ENCODE data around the gene ADAMTS5. TPM values are rescaled to one million over a fixed set of nuclear protein-coding genes. Genes with fewer than 3 reads are reported as not detected.

ADAMTS5 gene
- total and polyA plus RNA-seq, 2 of the 13 experiments (the other 11 are each of a cell fraction or from before 2014, with no cell fraction given), result not detected

DNA sequence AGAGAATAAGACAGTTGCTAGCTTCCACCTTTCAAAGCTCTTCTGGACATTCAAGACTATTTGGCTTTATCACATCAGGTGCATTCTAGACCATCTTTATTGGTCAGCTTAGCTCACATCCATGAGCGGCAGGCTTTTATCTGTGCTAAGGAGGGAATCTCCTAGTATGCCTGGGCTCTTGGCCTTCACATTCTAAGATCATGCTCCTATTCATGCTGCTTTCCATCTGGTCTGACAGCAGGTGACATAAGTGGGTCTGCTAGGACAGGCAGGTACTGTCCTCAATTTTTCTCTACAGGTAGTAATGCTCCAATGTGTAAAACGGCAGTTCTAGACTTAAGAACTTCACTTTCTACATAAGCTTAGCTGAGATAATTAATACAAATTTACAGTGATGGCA is 82.5 kb downstream of the ADAMTS5 start:
- WGBS (ENCODE audit: low lambda C conversion rate), result 4% methylated on average over 2 of the region's 2 CpGs
- intact Hi-C loops (cut with micrococcal nuclease; ENCODE audit: unreplicated experiment), result no loop called here
- H4K20me1 ChIP-seq (ENCODE audit: insufficient read depth, low read length), result no peaks in the 10 kb centered on the region
- POLR2A ChIA-PET, result no interaction called here
- TF ChIP-seq RORA (CRISPR knock-in tag; IDR thresholded peaks at IDR 0.05) (no peak), ARNTL (CRISPR knock-in tag; IDR thresholded peaks at IDR 0.05) (no peak), ZNF674 (CRISPR knock-in tag; IDR thresholded peaks at IDR 0.05; ENCODE audit: low read depth) (no peak), NR2F2 (IDR thresholded peaks at IDR 0.05; ENCODE audit: borderline replicate concordance, low read depth) (no peak), TSC22D2 (CRISPR knock-in tag; IDR thresholded peaks at IDR 0.05; ENCODE audit: borderline replicate concordance) (no peak), KLF6 (CRISPR knock-in tag; IDR thresholded peaks at IDR 0.05) (no peak), ZNF263 (CRISPR knock-in tag; IDR thresholded peaks at IDR 0.05) (no peak)
- TF ChIP-seq, protein P1, sequence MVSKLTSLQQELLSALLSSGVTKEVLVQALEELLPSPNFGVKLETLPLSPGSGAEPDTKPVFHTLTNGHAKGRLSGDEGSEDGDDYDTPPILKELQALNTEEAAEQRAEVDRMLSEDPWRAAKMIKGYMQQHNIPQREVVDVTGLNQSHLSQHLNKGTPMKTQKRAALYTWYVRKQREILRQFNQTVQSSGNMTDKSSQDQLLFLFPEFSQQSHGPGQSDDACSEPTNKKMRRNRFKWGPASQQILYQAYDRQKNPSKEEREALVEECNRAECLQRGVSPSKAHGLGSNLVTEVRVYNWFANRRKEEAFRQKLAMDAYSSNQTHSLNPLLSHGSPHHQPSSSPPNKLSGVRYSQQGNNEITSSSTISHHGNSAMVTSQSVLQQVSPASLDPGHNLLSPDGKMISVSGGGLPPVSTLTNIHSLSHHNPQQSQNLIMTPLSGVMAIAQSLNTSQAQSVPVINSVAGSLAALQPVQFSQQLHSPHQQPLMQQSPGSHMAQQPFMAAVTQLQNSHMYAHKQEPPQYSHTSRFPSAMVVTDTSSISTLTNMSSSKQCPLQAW (CRISPR knock-in tag; IDR thresholded peaks at IDR 0.05), result no peak
- ATAC-seq (no peak), FAIRE-seq (no peak), DNase-seq (ENCODE audit: low spot score) (no peak)
- H3K9ac ChIP-seq (ENCODE audit: insufficient read depth, low read depth, low read length), result no peak overlapping the region
- no peaks in the 10 kb centered on the region for H3K79me2 ChIP-seq (ENCODE audit: insufficient read depth, low read length)
- CTCF ChIA-PET (ENCODE audit: low intra/inter-chr PET ratio, low total read pairs), result no interaction called here
- in situ Hi-C loops (cut with HindIII; ENCODE audit: extremely low pct_ligation_motif_present, low pct_unique_long_range_greater_than_20kb), result no loop called here
- BruUV-seq (replicated peaks), result no TSS peak
- no peak overlapping the region for H3K4me3 ChIP-seq (replicated peaks in 1 of 3; ENCODE audit: insufficient read depth in 1 of 3, low read depth in 2 of 3, low read length in 3 of 3)
- peaks cover 88% of the 10 kb centered on the region for H3K9me3 ChIP-seq (ENCODE audit: low read length)
- no peak overlapping the region for H3K4me2 ChIP-seq (ENCODE audit: low read depth, low read length)
- no peaks in the 10 kb centered on the region for H3K36me3 ChIP-seq (replicated peaks in 1 of 2; ENCODE audit: control insufficient read depth in 1 of 2, insufficient read depth in 2 of 2, low read length in 2 of 2)
- no peak overlapping the region for H2AFZ ChIP-seq (ENCODE audit: low read length)
- H3K27me3 ChIP-seq (ENCODE audit: control insufficient read depth in 1 of 2, insufficient read depth in 2 of 2, low read length in 2 of 2), result no peaks in the 10 kb centered on the region
- no peaks in the 10 kb centered on the region for H3K4me1 ChIP-seq (ENCODE audit: insufficient read depth, low read length)
- no peak overlapping the region for H3K27ac ChIP-seq (ENCODE audit: extremely low read length, insufficient read depth, low read length)

GRCh38 chr21:26883768-26884167 is 83.1 kb downstream of the ADAMTS5 start:
- intact Hi-C loops (cut with micrococcal nuclease; ENCODE audit: unreplicated experiment), result no loop called here
- Histone ChIP-seq H3K27me3 (ENCODE audit: control insufficient read depth in 1 of 2, insufficient read depth in 2 of 2, low read length in 2 of 2) (no peaks in the 10 kb centered on the region), H3K36me3 (replicated peaks in 1 of 2; ENCODE audit: control insufficient read depth in 1 of 2, insufficient read depth in 2 of 2, low read length in 2 of 2) (no peaks in the 10 kb centered on the region), H3K79me2 (ENCODE audit: insufficient read depth, low read length) (no peaks in the 10 kb centered on the region), H3K4me2 (ENCODE audit: low read depth, low read length) (no peak overlapping the region), H3K9me3 (ENCODE audit: low read length) (peaks cover 86% of the 10 kb centered on the region), H3K9ac (ENCODE audit: insufficient read depth, low read depth, low read length) (no peak overlapping the region), H4K20me1 (ENCODE audit: insufficient read depth, low read length) (no peaks in the 10 kb centered on the region), H2AFZ (ENCODE audit: low read length) (no peak overlapping the region), H3K4me3 (replicated peaks in 1 of 3; ENCODE audit: insufficient read depth in 1 of 3, low read depth in 2 of 3, low read length in 3 of 3) (no peak overlapping the region), H3K27ac (ENCODE audit: extremely low read length, insufficient read depth, low read length) (no peak overlapping the region), H3K4me1 (ENCODE audit: insufficient read depth, low read length) (no peaks in the 10 kb centered on the region)
- no peak for FAIRE-seq
- in situ Hi-C loops (cut with HindIII; ENCODE audit: extremely low pct_ligation_motif_present, low pct_unique_long_range_greater_than_20kb), result no loop called here
- no peak for DNase-seq (ENCODE audit: low spot score)
- ChIA-PET CTCF (ENCODE audit: low intra/inter-chr PET ratio, low total read pairs) (no interaction called here), POLR2A (no interaction called here)
- ATAC-seq, result no peak
- no TSS peak for BruUV-seq (replicated peaks)
- WGBS (ENCODE audit: low lambda C conversion rate), result 0% methylated on average over 2 of the region's 2 CpGs
- TF ChIP-seq ZBTB42 (CRISPR knock-in tag; IDR thresholded peaks at IDR 0.05) (no peak), JDP2 (CRISPR knock-in tag; IDR thresholded peaks at IDR 0.05; ENCODE audit: borderline replicate concordance) (no peak), XBP1 (CRISPR knock-in tag; IDR thresholded peaks at IDR 0.05) (no peak), SMAD3 (CRISPR knock-in tag; IDR thresholded peaks at IDR 0.05) (no peak), MYC (CRISPR knock-in tag; IDR thresholded peaks at IDR 0.05; ENCODE audit: borderline replicate concordance) (no peak), ZSCAN20 (CRISPR knock-in tag; IDR thresholded peaks at IDR 0.05; ENCODE audit: borderline replicate concordance) (no peak), HIVEP1 (CRISPR knock-in tag; IDR thresholded peaks at IDR 0.05) (no peak), ZNF749 (CRISPR knock-in tag; IDR thresholded peaks at IDR 0.05; ENCODE audit: borderline replicate concordance) (no peak), U2AF2 (IDR thresholded peaks at IDR 0.05; ENCODE audit: low read depth, low read length) (no peak)

All from HepG2 (cell line).